Activated B cell treated with CpG ODN at 0.5 μM for 24 hours (primary cell): ENCODE data around the gene SLC35B2. TPM values are rescaled to one million over a fixed set of nuclear protein-coding genes. Genes with fewer than 3 reads are reported as not detected.

Experiments
- ATAC-seq: fragments of 200-7000 bp; cut with Tn5 transposase; one replicate; pipeline ENCODE4 v1.10.0; 2021; ENCODE audit warnings: low read depth, mild to moderate bottlenecking, moderate library complexity
- CTCF ChIA-PET: fragments of 350-600 bp; sonication (Branson Sonifier 250); formaldehyde crosslinking; loops from one replicate; lab custom pipeline; 2021; ENCODE audit warnings: antibody characterized with exemption; lab: Charles Lee
- POLR2A ChIA-PET: fragments of 350-600 bp; sonication (Branson Sonifier 250); formaldehyde crosslinking; loops from one replicate; lab custom pipeline; 2021; ENCODE audit warnings: antibody characterized with exemption; lab: Charles Lee
- DNase-seq: peaks from one replicate; pipeline ENCODE4 v3.0.0; 2022
- H3K27ac Mint-ChIP-seq: one replicate; pipeline ENCODE4 v1.8.0; 2020; ENCODE audit warnings: mixed read lengths
- H3K27me3 Mint-ChIP-seq: one replicate; pipeline ENCODE4 v1.8.0; 2021; ENCODE audit warnings: mixed read lengths
- H3K36me3 Mint-ChIP-seq: one replicate; pipeline ENCODE4 v1.8.0; 2021; ENCODE audit warnings: low read depth, mixed read lengths
- H3K4me1 Mint-ChIP-seq: one replicate; pipeline ENCODE4 v1.8.0; 2021; ENCODE audit warnings: mixed read lengths
- H3K4me3 Mint-ChIP-seq: one replicate; pipeline ENCODE4 v1.8.0; 2020; ENCODE audit warnings: mild to moderate bottlenecking, mixed read lengths
- H3K9me3 Mint-ChIP-seq: one replicate; pipeline ENCODE4 v1.8.0; 2020; ENCODE audit warnings: mixed read lengths
- CTCF ChIP-seq: fragments of 200-600 bp; IDR thresholded peaks from one replicate; pipeline ENCODE4 v1.8.0; 2022; ENCODE audit warnings: antibody characterized with exemption, mild to moderate bottlenecking
- intact Hi-C: fragments of 100-400 bp; cut with micrococcal nuclease; formaldehyde crosslinking; loops from one replicate; pipeline ENCODE4 v1.15.1; 2024
- total RNA-seq: library from RNA; stranded (reverse); gene quantifications from 2 replicates; pipeline ENCODE4 v1.2.3, GENCODE V29; 2022

The SLC35B2 gene, protein sequence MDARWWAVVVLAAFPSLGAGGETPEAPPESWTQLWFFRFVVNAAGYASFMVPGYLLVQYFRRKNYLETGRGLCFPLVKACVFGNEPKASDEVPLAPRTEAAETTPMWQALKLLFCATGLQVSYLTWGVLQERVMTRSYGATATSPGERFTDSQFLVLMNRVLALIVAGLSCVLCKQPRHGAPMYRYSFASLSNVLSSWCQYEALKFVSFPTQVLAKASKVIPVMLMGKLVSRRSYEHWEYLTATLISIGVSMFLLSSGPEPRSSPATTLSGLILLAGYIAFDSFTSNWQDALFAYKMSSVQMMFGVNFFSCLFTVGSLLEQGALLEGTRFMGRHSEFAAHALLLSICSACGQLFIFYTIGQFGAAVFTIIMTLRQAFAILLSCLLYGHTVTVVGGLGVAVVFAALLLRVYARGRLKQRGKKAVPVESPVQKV
- 27.0 and 29.1 TPM in 2 replicates for total RNA-seq

DNA sequence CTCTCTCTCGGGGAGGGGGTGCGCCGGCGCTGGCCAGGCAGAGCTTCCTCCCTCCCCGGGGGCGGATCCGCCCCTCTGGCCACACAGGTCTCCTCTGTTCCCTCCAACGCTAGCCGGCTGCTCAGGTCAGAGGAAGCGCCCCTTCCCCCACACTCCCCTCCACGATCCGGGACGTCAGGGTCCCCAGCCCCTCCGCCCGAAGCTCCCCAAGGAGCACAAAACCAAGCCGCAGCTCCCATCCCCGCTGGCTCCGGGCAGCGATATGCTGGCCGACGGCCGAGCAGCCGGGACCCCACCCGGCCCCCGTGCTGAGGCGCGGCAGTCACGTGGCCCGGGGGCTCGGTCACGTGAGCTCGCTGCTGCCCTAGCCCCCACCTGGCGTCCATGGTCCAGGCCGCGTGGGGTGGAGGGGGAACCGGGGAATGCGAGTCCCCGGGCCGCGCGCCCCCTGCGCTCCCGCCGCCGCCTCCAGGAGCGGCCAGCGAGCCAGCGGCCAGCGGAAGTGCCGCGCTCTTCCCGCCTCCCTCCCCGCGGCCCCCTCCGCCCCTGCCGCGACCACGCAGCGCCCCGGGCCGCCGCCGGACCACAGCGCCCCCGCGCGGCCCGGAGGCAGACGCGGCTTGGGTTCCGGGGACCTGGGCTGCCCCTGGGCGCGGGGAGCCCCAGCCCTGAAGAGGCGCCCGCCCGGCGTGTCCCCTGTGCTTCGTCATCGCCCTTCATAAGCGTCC is at the start of gene SLC35B2:
Gene SLC35B2 (minus strand): TSS at position 504 of the 728 bp plus-strand sequence. CDS start 118 bp downstream, at position 386.
- intact Hi-C loops, result loop anchor here (1.0 kb wide), 2 partner anchors 8 to 10 kb away; partner anchors contain the start of genes HSP90AB1 and NFKBIE
- H3K27me3 Mint-ChIP-seq, result no peaks in the 10 kb centered on the region
- peak; percentile 53 for ATAC-seq

DNA sequence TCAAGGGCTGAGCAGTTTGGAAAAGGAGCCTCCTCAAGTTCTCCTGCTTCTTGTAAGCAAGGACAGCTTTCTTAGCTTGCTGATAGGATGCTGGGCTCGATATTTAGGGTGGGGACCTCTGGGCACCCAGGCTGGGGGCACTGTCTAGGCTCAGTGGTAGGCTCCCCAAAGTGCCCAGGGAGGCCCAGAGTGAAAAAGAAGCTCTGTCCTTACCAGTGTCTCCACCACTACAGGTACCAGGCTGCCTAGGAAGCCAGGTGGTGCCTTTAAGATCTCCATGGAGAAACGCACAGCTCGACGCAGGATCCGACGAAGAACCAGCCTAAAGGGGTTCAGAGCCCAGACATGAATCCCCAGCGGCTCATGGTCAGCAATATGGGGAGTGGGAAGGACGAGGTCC is 49.4 kb upstream of the SLC35B2 start:
- no peaks in the 10 kb centered on the region for H3K9me3 Mint-ChIP-seq
- no peak for TF ChIP-seq CTCF
- H3K4me3 Mint-ChIP-seq, result no peak overlapping the region
- no peaks in the 10 kb centered on the region for H3K27me3 Mint-ChIP-seq
- POLR2A ChIA-PET, result no interaction called here
- DNase-seq, result no peak
- peaks cover under 1% of the 10 kb centered on the region for H3K4me1 Mint-ChIP-seq
- intact Hi-C loops, result no loop called here
- H3K36me3 Mint-ChIP-seq, result peaks cover 88% of the 10 kb centered on the region
- ATAC-seq, result no peak
- CTCF ChIA-PET, result interaction anchor here (2.5 to 5.7 kb wide), 2 partner anchors 38 to 134 kb away, joined by 21 to 81 read pairs; partner anchors contain the start of gene TMEM151B
- H3K27ac Mint-ChIP-seq, result no peak overlapping the region

More for the DNA sequence above, at the start of gene SLC35B2:
- no peaks in the 10 kb centered on the region for H3K9me3 Mint-ChIP-seq
- DNase-seq, result peak; percentile 74
- ChIA-PET POLR2A (interaction anchor here (0.5 to 13.7 kb wide), 13 partner anchors 8 to 628 kb away, joined by 3 to 549 read pairs (median 4); partner anchors contain the start of genes AARS2, CDC5L, GTPBP2 and HSP90AB1), CTCF (interaction anchor here (0.7 to 1.9 kb wide), 11 partner anchors 10 to 84 kb away, joined by 3 to 11 read pairs (median 3); partner anchors contain the start of gene HSP90AB1)
- H3K4me1 Mint-ChIP-seq, result peaks cover 88% of the 10 kb centered on the region
- no peak for TF ChIP-seq CTCF
- H3K36me3 Mint-ChIP-seq, result peaks cover 91% of the 10 kb centered on the region
- peak within 1 kb of the TSS; percentile 99 for H3K27ac Mint-ChIP-seq
- peak within 1 kb of the TSS; percentile 92 for H3K4me3 Mint-ChIP-seq

DNA sequence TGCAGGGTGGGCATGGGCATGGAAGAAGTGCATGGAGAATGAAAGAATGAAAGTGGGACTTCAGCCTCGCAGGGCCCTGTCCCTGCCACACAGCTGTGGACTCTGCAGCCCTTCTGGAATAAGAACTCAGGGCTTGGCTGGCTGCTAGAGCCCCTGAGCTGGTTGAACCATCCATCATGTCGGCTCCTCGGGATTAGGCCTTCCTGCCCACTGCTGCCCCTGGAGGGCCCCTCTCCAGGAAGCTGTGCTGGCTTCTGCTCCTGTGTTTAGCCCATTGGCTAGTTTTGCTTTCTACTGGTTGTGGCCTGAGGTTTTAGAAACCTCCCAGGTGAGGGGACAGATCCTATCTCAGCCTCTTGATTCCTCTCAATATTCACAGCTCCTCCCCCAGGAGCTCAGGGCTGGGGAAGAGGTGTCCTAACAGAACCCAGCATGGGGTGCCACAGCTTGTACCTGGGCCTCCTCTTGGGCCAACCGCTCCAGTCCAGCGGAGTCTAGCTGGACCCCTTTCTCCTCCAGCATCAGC is 47.9 kb upstream of the SLC35B2 start:
- H3K4me3 Mint-ChIP-seq, result no peak overlapping the region
- no peak for DNase-seq
- no peak for ATAC-seq
- no peaks in the 10 kb centered on the region for H3K4me1 Mint-ChIP-seq
- no peaks in the 10 kb centered on the region for H3K27me3 Mint-ChIP-seq
- intact Hi-C loops, result no loop called here
- peaks cover 90% of the 10 kb centered on the region for H3K36me3 Mint-ChIP-seq
- no peaks in the 10 kb centered on the region for H3K9me3 Mint-ChIP-seq
- H3K27ac Mint-ChIP-seq, result no peak overlapping the region
- CTCF ChIA-PET, result interaction anchor here (0.7 to 5.7 kb wide), 13 partner anchors 8 to 210 kb away, joined by 3 to 81 read pairs (median 5); partner anchors contain the start of genes AARS2 and TMEM151B
- TF ChIP-seq CTCF, result no peak
- POLR2A ChIA-PET, result interaction anchor here (0.6 to 1.4 kb wide), 6 partner anchors 10 to 590 kb away, joined by 3 to 8 read pairs (median 4); partner anchors contain the start of gene HSP90AB1

DNA sequence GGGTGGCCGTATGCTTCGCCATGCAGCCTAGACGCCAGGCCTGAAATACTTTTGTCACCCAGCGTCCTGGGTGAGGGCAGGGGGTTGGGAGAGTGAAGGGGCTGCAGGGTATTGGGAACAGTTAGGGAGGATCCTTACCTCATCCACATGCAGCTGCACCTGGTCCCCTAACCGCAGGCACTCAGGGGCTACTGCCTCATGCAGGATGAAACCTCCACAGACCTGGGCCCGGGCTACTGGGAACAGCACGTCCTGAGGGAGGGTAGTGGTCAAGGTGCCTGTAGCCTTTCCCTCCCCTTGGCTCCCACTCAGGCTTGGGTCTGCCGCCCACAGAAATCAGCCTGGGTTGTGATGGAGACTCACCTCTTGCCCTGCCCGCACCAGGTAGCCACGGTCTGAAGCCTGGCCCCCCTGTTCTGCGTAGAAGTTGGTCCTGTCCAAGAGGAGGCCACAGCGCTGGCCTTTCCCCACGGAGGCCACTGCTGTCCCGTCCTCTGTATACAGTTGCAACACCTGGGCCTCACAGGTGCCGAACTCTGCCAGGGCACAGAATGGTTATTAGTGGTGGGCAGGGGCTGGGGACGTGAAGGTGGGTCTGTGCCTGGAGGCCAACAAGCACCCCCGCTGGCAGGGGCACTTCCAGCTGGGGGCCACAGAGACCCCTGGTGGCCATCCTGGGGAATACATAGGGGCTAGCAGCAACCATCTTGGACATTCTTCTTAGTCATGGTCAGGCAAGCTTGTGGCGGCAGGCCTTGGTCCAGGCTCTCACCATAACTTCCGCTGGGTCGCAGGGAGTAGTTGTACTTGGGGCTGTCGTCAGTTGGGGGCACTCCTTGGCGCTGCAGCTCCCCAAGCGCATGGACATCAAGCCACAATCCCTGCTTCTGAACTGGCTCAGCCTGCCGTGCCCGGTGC is 47.2 kb upstream of the SLC35B2 start:
- ATAC-seq (peak; percentile 93), DNase-seq (peak; percentile 47)
- peak; percentile 33 for TF ChIP-seq CTCF
- Mint-ChIP-seq H3K4me3 (no peak overlapping the region), H3K27ac (no peak overlapping the region), H3K27me3 (no peaks in the 10 kb centered on the region), H3K4me1 (no peaks in the 10 kb centered on the region), H3K36me3 (peaks cover 90% of the 10 kb centered on the region), H3K9me3 (no peaks in the 10 kb centered on the region)
- ChIA-PET POLR2A (interaction anchor here (1.0 to 1.4 kb wide), 5 partner anchors 10 to 208 kb away, joined by 3 to 8 read pairs (median 5); partner anchors contain the start of gene HSP90AB1), CTCF (interaction anchor here (0.7 to 5.7 kb wide), 13 partner anchors 8 to 209 kb away, joined by 3 to 81 read pairs (median 5); partner anchors contain the start of genes AARS2 and TMEM151B)
- intact Hi-C loops, result loop anchor here (1.0 kb wide), 2 partner anchors 36 to 132 kb away; no protein-coding TSS in a partner anchor
